Measurements from ENCODE around the gene EYS. TPM values are rescaled to one million over a fixed set of nuclear protein-coding genes. Genes with fewer than 3 reads are reported as not detected.

Gene EYS
- total and polyA plus RNA-seq, 9 of the 15 experiments (the other 6 are each of a cell fraction or from before 2014, with no cell fraction given), result 0.03 to 0.36 (median 0.10) TPM; not detected in 2

DNA sequence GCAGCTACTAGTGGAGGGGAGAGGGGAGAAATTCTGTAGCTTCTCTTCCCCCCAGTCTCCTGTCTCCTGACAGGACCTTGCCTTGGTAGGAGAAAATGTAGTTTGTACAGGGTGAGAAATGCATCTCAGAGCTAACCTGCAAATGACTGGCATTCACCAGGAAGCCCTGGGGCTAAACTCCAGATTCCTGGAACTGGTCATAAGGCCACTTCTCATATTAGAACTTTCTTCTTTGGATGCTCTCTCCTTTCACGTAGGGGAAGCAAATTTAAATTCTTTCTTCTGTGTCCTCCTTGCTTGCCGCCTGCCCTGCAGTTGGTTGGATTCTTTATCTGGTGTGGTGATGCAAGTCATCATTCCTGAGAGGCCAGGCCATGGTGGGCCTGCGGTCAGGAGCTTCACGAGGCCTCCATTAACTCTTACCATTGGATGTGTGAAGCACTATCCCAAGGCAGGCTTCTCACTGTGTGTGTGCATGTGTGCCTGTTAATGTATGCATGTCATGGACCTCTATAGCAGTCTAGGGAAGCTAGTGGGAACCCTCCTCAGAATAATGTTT lies 1889.5 kb downstream of the EYS start:
- in situ Hi-C loops (cut with MboI) (no loop called here), intact Hi-C loops (cut with micrococcal nuclease) (no loop called here)
- FAIRE-seq, result no peak
- ChIA-PET CTCF (ENCODE audit: low intra/inter-chr PET ratio) (no interaction called here), POLR2A (no interaction called here)
- Histone ChIP-seq H3K4me3 (no peak overlapping the region), H3K9me3 (replicated peaks; ENCODE audit: control insufficient read depth, insufficient read depth, low read depth, low read length) (no peaks in the 10 kb centered on the region), H3K27me3 (ENCODE audit: control insufficient read depth in 2 of 2, insufficient read depth in 2 of 2, low read length in 2 of 2) (no peaks in the 10 kb centered on the region), H3K79me2 (ENCODE audit: control insufficient read depth, insufficient read depth, low read length) (no peaks in the 10 kb centered on the region), H3K36me3 (ENCODE audit: control insufficient read depth, insufficient read depth, low read length) (no peaks in the 10 kb centered on the region), H3K4me1 (replicated peaks in 1 of 2; ENCODE audit: control insufficient read depth in 2 of 2, insufficient read depth in 2 of 2, low read length in 2 of 2) (no peaks in the 10 kb centered on the region), H4K20me1 (replicated peaks; ENCODE audit: control insufficient read depth, insufficient read depth, low read length) (no peaks in the 10 kb centered on the region), H3K4me2 (ENCODE audit: insufficient read depth, low read length) (no peak overlapping the region), H2AFZ (ENCODE audit: low read depth, low read length) (no peak overlapping the region), H3K27ac (ENCODE audit: extremely low read depth, low read depth, low read length) (no peak overlapping the region), H3K9ac (ENCODE audit: insufficient read depth in 1 of 2, low read depth in 2 of 2, low read length in 2 of 2) (no peak overlapping the region), H3K9me1 (ENCODE audit: control insufficient read depth, insufficient read depth, low read length) (no peaks in the 10 kb centered on the region)
- DNase-seq (ENCODE audit: extremely low read depth in 1 of 4, low spot score in 3 of 4), result no peak
- ATAC-seq, result no peak
- BruUV-seq (replicated peaks), result no TSS peak
- 0% methylated on average over 4 of the region's 4 CpGs for WGBS (ENCODE audit: insufficient coverage, low coverage, missing lambda C conversion rate)
- TF ChIP-seq CBX5 (IDR thresholded peaks at IDR 0.05; ENCODE audit: borderline replicate concordance, low read depth) (no peak), EP300 (IDR thresholded peaks at IDR 0.05; ENCODE audit: low read length) (no peak), ETV1 (tag; conservative IDR thresholded peaks at IDR 0.05; ENCODE audit: low read depth) (no peak), FOXP1 (CRISPR knock-in tag; IDR thresholded peaks at IDR 0.05) (no peak), KLF13 (tag; IDR thresholded peaks at IDR 0.05; ENCODE audit: borderline replicate concordance, low read depth) (no peak), TEAD1 (CRISPR knock-in tag; IDR thresholded peaks at IDR 0.05) (no peak), SUPT5H (IDR thresholded peaks at IDR 0.05) (no peak), RB1 (IDR thresholded peaks at IDR 0.05; ENCODE audit: low read depth) (no peak), TAL1 (IDR thresholded peaks at IDR 0.05) (no peak), SETDB1 (IDR thresholded peaks at IDR 0.05; ENCODE audit: low read length) (no peak)
- TF ChIP-seq, protein P1, sequence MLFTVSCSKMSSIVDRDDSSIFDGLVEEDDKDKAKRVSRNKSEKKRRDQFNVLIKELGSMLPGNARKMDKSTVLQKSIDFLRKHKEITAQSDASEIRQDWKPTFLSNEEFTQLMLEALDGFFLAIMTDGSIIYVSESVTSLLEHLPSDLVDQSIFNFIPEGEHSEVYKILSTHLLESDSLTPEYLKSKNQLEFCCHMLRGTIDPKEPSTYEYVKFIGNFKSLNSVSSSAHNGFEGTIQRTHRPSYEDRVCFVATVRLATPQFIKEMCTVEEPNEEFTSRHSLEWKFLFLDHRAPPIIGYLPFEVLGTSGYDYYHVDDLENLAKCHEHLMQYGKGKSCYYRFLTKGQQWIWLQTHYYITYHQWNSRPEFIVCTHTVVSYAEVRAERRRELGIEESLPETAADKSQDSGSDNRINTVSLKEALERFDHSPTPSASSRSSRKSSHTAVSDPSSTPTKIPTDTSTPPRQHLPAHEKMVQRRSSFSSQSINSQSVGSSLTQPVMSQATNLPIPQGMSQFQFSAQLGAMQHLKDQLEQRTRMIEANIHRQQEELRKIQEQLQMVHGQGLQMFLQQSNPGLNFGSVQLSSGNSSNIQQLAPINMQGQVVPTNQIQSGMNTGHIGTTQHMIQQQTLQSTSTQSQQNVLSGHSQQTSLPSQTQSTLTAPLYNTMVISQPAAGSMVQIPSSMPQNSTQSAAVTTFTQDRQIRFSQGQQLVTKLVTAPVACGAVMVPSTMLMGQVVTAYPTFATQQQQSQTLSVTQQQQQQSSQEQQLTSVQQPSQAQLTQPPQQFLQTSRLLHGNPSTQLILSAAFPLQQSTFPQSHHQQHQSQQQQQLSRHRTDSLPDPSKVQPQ (CRISPR knock-in tag; IDR thresholded peaks at IDR 0.05; ENCODE audit: borderline replicate concordance), result no peak
- TF ChIP-seq, protein P2, sequence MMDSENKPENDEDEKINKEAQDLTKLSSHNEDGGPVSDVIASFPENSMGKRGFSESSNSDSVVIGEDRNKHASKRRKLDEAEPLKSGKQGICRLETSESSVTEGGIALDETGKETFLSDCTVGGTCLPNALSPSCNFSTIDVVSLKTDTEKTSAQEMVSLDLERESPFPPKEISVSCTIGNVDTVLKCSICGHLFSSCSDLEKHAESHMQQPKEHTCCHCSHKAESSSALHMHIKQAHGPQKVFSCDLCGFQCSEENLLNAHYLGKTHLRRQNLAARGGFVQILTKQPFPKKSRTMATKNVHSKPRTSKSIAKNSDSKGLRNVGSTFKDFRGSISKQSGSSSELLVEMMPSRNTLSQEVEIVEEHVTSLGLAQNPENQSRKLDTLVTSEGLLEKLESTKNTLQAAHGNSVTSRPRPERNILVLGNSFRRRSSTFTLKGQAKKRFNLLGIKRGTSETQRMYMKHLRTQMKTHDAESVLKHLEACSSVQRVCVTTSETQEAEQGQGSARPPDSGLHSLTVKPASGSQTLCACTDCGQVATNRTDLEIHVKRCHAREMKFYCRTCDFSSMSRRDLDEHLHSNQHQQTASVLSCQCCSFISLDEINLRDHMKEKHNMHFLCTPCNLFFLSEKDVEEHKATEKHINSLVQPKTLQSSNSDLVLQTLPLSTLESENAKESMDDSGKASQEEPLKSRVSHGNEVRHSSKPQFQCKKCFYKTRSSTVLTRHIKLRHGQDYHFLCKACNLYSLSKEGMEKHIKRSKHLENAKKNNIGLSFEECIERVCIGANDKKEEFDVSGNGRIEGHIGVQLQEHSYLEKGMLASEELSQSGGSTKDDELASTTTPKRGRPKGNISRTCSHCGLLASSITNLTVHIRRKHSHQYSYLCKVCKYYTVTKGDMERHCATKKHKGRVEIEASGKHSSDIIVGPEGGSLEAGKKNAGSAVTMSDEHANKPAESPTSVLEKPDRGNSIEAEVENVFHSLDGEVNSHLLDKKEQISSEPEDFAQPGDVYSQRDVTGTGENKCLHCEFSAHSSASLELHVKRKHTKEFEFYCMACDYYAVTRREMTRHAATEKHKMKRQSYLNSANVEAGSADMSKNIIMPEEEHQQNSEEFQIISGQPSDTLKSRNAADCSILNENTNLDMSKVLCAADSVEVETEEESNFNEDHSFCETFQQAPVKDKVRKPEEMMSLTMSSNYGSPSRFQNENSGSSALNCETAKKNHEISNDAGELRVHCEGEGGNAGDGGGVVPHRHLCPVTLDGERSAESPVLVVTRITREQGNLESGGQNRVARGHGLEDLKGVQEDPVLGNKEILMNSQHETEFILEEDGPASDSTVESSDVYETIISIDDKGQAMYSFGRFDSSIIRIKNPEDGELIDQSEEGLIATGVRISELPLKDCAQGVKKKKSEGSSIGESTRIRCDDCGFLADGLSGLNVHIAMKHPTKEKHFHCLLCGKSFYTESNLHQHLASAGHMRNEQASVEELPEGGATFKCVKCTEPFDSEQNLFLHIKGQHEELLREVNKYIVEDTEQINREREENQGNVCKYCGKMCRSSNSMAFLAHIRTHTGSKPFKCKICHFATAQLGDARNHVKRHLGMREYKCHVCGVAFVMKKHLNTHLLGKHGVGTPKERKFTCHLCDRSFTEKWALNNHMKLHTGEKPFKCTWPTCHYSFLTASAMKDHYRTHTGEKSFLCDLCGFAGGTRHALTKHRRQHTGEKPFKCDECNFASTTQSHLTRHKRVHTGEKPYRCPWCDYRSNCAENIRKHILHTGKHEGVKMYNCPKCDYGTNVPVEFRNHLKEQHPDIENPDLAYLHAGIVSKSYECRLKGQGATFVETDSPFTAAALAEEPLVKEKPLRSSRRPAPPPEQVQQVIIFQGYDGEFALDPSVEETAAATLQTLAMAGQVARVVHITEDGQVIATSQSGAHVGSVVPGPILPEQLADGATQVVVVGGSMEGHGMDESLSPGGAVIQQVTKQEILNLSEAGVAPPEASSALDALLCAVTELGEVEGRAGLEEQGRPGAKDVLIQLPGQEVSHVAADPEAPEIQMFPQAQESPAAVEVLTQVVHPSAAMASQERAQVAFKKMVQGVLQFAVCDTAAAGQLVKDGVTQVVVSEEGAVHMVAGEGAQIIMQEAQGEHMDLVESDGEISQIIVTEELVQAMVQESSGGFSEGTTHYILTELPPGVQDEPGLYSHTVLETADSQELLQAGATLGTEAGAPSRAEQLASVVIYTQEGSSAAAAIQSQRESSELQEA (IDR thresholded peaks at IDR 0.05; ENCODE audit: low read depth), result no peak
- TF ChIP-seq, protein P3, sequence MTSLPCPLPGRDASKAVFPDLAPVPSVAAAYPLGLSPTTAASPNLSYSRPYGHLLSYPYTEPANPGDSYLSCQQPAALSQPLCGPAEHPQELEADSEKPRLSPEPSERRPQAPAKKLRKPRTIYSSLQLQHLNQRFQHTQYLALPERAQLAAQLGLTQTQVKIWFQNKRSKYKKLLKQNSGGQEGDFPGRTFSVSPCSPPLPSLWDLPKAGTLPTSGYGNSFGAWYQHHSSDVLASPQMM (CRISPR knock-in tag; IDR thresholded peaks at IDR 0.05), result no peak
